ENCODE measurements around the gene TSPAN15.
A peak's percentile ranks its signal among the peaks of the same experiment; 100 is the strongest.

The TSPAN15 gene

DNA sequence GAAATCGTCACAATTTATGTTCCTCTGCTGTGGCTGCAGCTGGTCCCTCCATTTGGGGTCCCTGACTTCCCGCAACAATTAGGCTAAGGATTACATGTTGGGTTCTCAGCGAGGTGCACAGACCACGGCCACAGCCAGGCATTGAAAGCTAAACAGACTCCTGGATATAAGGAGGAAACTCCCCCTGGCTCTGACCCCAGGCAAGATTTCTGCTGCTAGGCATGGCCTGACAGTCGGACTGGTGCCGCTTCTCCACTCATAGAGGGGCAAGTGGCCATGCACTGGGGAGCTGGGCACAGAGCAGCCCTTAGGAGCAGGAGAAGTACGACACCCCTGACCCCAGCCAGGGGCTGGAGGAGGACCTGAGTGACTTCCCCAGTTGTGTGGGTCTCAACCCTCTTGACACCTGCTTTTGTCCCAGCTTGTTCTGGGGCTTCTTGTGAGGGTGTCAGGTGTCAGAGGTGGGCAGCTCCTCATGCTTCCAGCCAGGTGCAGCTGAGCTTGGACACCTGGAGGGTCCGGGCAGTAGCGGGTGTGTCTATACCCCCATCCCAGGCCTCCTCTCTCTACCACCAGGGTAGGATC is 38.3 kb downstream of the TSPAN15 start:
- DNase-seq: no peak

DNA sequence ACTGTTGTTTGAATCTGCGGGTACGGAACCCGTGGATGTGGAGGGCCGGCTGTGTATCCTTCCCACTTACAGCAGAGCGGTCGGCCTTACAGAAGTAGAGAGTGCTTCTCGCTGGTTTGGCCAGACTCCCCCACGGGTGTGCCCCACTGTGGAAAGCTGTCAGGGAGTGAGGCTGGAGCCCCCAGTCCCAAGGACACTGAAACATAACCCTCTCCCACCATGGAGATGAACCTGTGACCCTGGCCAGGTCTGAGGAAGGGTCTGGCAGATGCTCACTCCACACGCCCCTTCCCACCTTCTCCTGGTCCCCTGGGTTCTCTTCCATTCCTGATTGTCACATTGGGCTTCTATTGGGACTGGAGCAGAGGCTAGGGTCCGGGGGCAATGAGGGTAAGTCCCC is 39.6 kb downstream of the TSPAN15 start:
- DNase-seq: no peak

DNA sequence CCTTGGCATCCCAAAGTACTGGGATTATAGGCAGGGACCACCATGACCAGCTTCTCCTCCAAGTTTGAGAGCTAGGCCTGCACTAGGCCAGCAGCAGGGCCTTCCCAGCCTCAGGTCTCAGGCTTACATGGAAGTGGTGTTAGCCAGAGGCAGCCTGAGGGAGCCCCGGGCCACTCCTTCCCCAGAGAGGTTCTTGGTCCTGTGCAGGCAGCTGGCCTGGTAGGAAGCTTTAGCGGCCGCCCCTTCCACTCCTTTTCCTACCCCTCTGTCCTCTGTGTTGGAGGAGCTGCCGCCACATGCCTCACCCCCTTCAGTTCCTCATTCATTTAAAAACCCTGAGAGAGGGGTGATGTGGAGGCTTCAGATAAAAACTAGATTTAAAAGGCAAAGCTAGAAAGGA is 40.3 kb downstream of the TSPAN15 start:
- DNase-seq: no peak

DNA sequence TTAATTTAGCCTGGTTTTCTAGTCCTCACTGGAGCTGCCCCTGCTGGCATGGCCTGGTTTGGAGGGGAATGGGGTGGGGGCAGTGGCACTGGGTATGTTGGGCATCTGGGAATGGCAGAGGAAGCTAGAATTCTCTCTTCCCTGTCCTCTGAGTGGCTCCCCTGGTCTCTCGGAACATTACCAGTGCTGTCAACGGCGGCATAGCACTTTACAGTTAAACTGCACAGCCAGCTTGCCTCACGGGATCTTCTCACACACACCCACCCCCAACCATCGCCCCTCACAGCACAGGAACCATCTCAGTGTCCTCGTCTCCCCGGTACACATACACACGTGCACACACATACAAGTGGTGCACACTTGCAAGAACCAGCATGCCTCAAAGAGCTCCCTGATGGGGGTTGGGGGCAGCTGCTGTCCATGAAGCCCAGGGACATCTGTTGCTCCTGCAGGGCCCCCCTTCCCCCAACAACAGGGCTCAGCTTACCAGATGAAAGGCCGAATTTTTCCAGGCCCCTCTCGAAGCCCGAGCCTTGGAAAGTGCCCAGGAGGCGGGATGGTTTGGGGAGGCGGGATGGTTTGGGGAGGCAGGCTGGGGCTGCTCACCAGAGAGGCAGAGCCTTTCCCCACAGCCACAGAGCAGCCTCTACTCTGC is 41.0 kb downstream of the TSPAN15 start:
- DNase-seq: peak; percentile 1

DNA sequence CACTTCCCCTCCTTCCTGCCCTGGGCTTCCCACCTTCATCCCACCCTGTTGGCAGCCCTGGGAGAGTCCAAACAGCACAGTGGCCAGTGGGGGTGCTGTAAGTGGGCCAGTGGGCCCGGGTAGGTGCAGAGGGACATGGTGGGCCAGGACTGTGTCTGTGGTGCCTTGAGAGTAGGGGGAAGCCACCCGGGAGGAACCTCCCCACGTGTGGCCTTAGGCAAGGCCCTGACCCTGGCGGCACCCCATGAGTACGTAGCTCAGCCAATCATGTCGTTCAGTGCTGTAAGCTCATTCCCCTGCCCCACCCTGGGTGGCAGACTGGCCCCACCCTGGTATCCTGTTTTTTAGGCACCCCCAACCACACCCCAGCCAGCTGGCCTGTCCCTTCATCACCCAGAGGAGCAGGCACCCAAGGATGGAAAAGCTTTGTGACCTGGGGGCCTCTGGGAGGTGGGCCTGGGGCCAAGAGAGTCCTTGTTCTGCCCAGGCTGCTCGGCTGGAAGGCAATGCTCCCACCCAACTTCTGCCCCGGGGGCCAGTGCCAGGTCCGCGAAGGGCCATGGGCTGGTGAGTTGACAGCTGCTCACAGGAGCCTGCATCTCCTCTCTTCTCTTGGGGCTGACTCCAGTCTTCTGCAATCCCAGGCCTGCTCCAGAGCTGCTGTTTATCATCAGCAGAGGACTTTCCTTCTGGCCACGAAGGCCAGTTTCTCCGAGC is 41.6 kb downstream of the TSPAN15 start:
- no peak for DNase-seq

DNA sequence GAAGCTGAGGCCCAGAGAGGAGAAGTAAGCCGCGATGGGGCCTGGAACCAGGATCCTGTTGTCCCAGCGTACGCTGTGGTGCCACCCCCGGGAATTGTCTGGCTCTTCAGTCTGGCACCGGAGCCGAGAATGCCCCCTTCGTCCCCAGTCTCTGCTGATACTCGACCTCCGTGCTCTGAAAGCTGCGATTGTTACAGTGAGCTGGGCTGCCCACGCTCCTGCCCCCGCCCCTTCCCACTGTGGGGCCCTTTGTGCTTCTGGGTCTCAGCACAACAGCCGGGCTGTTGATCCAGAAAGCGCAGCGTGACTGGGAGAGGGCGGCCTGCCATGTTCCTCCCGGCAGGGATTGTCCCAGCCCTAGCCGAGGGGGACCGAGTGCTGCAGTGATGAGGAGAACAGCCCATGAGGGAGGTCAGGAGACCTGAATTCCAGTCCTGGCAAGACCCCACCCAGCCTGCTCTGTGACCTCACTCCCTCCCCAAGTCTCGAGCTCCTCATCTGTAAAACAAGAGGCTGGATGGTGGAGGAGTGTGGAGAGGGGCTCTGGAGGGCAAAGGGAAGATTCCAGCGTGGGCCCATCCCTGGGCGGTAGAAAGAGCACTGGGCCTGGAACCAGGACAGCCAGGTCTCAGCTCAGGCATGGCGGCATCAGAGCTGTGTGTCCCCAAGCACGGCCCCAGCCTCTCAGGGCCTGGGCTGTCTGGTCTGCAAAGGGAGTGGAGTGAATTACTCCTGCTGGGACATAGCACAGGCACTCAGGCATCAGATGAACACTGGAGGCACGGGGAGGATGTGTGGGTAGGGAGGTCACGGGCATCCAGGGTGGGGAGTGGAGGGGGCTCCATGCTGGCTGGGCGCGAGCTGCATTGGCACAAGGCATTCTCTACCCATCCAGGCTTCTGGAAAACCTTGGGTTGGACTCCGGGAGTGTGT is 43.6 kb downstream of the TSPAN15 start:
- DNase-seq: no peak

DNA sequence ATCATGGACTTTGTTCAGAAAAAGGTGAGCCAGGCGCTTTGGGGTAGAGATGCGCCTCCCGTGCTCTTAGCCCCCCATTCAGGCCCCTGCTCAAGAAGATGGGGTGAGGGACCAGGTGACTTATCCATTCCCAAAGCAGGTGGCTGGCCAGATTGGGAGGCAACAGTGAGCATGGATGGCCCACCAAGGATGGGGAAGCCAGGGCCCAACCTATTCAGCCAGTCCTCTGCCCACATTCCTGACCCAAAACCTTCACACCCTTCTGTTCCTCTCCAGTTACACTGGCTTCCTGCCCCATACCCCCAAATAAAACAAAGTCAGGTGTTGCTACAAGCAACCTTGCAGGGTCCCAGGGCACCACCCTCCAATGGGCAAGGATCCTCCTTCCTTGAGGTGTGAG is 44.4 kb downstream of the TSPAN15 start:
- no peak for DNase-seq

DNA sequence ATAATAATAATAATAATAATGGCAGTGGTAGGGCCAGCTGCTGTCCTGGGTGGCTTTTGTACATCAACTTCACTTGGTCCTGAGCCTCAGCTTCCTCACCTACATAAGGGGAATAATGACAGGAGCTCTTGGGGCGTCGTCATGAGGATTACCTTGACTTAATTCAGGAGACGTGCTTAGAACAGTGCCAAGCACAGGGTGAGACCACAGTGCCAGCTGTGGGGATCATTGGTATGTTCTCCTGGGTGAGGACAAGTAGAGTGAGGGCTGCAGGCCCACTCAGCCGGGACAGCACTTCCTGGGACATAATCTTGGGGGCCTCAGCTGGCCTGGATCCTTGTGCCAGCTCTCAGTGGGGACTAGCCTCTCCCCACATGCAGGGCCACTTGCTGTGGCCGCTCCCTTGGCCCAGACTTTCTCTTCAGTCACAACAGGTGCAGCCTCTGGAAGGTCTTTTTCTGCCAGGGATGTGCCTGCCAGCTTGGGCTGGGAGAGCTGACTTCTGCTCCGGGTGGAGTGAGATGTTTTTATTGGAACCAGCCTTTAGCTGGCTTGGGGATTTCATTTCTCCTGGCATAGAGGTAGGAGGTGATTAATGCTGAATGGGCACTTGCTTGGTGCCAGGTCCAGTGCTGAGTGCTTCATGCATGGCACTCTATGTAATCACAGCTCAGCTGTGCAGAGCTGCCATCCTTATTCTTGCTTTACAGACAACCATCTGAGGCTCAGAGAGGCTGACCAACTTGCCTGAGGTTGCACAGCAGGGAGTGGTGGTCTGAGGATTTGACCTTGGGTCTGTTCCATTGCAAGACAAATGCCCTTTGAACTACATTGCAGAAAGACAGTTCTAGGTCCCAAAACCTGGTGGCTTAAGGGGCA is 45.3 kb downstream of the TSPAN15 start:
- no peak for DNase-seq

DNA sequence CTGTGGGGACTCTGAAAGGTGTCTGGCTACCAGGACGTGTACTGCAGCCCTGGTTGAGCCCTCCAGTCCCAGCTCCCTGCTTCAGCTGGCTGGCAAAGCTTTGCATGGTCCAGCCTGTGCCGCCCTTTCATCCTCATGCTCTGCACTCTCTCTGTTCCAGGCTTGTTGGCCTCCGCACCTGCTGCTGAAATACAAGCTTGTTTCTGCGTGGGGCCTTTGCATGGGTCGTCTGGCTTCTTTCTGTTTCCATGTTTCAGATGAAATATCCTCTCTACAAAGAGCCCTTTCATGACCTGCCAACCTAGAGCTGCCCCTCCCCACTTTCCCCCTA is 45.9 kb downstream of the TSPAN15 start:
- no peak for DNase-seq

DNA sequence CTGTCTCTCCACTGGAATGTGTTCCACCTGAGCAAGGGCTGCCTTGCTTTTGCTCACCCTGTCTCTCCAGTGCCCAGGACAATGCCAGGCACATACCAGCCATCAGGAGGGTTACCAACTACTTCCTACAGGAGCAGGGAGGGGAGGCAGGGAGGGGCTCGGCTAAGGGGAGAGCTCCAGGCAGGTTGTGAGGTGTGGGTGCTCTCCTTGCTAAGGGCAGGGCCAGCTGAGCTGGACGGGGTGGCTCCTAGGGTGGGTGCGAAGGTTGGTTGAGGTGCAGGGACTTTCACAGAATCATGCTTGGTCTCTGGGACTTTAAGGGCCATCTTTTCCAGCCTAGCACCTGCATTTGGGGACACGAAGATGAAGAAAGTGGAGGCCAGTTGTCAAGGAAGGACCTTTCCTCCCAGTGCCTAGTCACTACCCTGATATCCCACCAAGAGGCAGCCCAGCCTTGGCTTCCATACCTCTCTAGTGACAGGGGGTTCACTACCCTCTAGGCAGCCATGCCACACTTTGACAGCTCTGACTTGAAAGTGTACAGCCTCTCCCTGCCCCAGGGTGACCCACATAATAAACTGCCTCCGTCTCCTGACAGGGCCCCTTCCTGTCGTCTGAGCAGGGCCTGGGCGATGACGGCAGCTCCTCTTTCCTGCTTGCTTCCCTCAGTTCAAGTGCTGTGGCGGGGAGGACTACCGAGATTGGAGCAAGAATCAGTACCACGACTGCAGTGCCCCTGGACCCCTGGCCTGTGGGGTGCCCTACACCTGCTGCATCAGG is 46.5 kb downstream of the TSPAN15 start:
- no peak for DNase-seq

DNA sequence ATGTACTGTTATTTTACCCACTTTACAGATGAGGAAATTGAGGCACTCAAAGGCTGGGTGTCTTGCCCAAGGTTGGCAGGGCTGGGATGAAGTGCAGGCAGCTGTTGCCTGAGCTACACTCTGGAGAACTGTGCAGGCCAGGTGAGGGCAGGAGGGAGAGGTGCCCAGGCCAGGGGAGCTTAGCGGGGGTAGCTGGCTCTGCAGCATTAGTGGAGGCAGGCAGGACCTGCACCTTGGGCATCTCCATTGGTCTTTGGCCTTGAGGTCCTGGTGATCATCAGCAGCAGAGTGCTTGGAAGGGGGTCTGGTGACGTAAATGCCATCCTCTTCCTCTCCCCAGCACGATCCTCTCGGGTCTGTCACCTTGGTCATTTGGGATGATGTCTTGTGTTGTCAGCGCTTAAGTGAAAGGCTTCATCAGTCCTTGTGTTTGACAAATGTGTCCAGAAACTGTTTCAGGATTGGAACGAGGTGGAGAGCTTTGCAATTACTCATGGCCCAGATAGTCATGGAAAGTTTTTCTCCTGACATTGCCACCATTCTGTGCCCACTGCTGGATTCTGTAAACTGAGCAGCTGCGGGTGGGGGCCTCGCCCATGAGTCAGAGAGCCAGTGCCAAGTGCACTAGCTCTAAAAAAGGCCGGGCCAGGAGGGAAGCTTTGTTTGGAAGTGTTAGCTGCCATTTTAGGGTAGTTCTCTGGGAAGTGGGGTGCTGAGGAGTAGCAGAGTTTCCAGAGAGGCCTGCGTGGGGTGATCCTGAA is 47.6 kb downstream of the TSPAN15 start:
- no peak for DNase-seq

DNA sequence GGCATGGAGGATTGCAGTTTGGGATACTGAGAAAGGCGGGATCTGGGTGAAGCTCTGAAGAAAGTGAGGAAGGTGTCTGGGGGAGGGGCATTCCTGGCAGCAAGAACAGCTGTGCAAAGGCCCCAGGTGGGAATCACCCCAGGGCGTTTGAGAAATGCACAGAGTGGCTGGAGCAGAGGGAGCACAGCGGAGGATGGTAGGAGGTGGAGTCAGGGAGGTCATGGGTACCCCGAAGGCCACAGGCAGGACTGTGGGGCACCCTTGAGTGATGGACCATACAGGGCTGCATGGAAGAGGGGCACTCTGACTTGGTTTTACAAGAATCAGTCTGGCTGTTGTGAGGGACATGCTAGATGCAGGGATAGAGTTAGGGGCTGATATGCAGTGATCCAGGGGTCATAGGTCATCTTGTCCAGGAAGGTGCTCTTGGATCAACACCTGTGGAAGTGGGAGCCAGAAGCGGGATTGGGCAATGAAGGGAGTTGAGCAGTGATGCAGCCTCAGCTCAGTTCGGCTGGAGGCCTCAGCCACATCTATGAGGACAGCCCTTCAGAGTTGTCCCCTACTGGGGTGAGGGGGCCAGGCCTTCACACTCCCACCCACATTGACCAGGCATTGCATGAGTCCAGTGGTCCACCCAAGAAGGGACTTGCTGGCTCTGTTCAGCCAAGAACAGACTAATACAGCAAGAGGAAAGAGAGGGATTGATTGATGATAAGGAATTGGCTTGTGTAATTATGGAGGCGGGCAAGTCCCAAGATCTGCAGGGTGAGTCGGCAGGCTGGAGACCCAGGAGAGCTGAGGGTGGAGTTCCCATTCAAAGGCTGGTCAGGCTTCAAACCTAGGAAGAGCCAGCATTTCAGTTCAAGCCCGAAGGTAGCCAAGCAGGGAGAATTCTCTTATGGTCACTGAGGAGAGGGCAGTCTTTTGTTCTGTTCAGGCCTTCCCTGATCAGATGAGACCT is 48.7 kb downstream of the TSPAN15 start:
- no peak for DNase-seq

DNA sequence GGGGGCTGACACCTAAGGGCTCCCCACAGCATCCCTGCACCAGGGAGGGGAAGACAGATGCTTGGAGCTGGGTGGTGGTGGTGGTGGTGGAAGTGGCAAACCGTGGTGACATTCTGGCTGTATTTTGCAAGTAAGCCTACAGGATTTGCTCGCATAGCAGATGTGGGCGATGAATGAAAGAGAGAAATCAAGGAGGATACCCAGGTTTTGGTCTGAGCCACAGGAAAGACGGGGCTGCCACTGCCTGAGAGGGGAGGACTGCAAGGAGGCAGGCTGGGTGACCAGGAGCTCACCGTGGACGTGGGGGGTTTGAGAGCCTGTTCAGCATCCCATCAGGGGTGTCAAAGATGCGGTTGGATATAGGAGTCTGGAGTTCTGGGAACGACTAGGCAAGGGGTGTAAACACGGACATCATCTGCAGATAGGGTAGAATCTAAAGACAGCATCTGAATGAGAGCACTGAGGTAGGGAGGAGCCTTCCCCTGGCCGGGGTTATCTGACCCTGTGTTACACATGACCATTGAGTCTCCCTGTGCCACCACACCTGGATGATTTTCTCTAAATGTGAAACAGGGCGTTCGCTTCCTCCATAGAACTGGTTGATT is 49.7 kb downstream of the TSPAN15 start:
- no peak for DNase-seq

DNA sequence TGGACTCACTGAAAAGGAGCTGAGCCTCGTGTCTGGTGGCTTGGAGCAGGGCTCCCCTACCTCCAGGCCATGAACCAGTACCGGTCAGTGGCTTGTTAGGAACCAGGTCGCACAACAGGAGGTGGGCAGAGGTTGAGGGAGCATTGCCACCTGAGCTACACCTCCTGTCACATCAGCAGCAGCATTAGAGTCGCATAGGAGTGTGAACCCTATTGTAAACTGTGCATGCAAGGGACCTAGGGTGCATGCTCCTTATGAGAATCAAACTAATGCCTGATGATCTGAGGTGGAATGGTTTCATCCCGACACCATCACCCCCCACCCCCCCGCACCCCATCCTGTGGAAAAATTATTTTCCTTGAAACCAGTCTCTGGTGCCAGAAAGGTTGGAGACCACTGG is 50.4 kb downstream of the TSPAN15 start:
- DNase-seq: no peak

DNA sequence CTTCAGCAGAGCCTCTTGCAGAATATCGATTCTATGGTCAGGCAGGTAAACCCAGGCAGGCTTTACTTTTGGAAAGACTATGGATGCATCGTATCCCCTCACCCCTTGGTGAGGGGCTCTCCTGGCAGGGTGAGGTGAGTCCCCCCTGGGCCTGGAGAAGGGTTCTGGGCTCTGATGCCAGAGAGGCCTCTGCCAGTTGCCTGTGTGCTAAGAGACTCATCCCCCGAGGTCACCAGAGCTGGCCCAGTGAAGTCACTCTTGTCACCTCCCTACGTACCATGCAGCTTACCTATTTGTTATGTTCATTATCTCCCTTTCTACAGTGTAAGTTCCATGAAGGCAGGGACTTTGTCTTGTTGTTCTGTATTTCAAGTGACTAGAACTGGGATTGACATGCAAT is 51.3 kb downstream of the TSPAN15 start:
- no peak for DNase-seq

DNA sequence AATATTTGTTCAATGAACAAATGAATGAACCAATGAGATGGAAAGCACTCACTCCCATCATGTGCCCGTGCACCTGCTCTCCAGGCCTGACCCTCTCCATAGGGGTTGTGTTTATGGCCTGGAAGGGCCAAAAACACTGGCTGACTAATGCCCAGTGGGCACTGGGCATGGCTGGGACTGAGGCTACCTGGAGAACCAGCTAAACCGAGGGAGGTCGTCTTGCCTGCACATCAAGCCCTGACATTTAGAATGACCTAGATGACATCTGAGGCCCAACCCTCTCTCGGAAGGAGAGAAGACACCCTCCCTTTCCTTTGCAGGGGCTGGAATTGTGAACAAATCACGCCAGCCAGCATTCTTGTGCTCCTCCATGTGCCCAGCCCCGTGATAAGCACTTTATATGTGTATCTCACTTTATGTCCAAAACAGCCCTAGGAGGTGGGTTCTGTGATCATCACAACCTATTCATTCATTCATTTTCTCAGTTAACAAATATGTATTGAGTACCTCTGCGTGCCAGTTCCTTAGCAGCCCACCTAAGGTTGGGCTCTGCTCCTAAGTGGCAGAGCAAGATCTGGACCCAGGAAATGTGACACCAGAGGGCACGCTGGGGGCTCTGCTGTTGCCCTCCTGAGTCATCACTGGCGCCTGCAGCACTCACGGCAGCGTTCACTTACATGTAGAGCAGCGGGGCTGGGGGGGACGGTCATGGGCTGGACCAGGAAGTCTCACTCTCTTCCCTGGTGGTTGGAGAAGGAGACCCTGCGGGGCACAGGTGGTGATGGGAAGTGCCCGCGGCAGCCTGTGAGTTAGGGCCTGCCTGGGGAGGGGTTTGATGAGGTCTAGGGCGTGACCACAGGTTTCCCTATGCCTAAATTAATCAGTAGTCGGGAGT is 52.0 kb downstream of the TSPAN15 start:
- DNase-seq: no peak

DNA sequence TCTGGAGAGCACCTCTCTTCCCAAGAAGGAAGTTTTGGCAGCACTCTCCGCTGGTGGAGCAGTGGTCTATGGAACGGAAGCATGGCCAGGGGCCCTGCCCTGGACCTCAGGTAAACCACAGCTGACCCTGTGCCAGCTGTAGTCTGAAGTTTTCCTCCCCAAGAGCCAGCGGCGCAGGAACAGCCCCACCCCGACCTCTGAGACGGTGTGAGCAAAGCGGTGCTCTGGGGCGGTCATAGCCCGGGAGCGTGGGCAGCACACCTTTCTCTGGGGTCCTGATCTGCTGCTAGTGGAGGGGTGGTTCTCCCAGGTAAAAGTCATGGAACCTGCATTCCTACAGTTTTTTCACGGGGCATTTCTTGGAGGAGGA is 52.6 kb downstream of the TSPAN15 start:
- no peak for DNase-seq

DNA sequence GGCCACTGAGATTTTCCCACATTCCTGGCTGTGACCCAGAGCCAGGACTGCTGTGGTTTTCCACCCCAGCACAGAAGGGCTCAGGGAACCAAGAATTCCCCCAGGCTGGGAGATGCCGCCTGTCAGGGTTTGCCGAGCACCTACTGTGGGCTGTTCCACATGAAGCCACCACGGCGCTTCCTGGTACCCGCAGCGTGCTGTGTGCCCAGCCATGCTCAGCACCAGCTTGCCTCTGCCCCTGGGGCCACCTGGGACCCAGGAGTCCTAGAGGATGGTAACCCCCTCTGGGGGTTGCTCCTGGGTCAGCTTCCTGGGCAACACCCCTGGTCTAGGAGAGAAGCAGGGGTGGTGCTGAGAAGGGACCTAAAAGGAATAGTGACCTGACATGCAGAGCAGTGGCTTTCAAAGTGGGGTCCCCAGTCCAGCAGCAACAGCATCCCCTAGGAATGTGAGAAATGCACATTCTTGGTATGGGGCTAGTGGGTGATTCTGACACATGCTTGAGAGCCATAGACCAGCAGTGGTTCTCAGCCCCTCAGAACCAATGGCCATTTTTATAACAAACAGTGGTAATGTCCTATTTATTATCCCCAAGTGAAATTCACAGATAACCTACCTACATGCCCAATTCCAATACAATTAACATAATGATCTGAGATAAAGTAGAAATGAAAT is 53.4 kb downstream of the TSPAN15 start:
- DNase-seq: no peak

Data from NCI-H1105 treated with DMSO at 0.1 percent for 48 hours (cell line).